Activated CD8-positive, alpha-beta memory T cell treated with anti-CD3 and anti-CD28 coated beads, Interleukin-2, amount 50 U/mL, for 1 hour (primary cell): Measurements from ENCODE around the gene SRSF1.

Source experiments
- DNase-seq: peaks from one replicate; pipeline ENCODE4 v3.0.0-alpha.2; 2020; ENCODE audit errors: extremely low read depth

Gene SRSF1

GRCh38 chr17:58019039-58019438 is 12.0 kb upstream of the SRSF1 start:
- no peak for DNase-seq

- DNase-seq: no peak
Observed at GRCh38 chr17:58010067-58010799, 3.2 kb upstream of the SRSF1 start.

- no peak for DNase-seq
Observed at GRCh38 chr17:58007781-58008706, 998 bp upstream of the SRSF1 start.

GRCh38 chr17:58006560-58006923 is 504 bp downstream of the SRSF1 start:
- DNase-seq: no peak

DNA sequence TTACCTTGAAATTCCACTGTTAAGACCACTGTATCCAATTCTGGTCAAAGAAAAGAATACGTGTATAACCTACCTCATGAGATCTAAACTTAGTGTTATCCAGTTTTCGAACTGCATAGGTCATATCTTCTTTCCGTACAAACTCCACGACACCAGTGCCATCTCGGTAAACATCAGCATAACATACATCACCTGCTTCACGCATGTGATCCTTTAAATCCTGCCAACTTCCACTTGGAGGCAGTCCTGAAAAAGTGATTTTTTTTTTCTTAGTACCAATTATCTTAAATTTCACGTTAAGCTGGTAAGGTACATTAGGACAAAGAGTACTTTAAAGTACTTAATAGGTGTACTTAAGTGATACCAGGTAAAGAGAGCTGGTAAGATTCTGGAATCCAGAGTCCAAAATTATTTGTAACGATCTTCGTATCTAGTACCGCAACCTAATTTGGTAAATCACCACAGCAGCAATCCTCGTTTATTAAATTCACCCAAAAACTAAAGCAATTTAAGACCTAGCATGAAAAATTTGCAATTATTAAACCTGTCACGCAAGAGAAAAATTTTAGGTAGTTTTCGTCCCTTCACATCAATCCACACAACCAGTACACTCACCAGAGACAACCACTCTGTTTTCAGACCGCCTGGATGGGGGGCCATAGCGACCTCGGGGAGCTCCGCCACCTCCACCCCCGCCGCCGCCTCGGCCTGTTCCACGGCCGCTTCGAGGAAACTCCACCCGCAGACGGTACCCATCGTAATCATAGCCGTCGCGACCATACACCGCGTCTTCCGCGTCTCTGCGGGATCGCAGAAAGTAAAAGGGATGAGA is 1.1 kb downstream of the SRSF1 start:
- no peak for DNase-seq

- no peak for DNase-seq
Observed at GRCh38 chr17:58005031-58005727, 1.9 kb downstream of the SRSF1 start.

GRCh38 chr17:58004060-58004459 is 3.0 kb downstream of the SRSF1 start:
- DNase-seq: no peak

- DNase-seq: no peak
Observed at GRCh38 chr17:58002973-58003372, 4.1 kb downstream of the SRSF1 start.

- no peak for DNase-seq
Observed at GRCh38 chr17:58002154-58002948, 4.7 kb downstream of the SRSF1 start.

DNA sequence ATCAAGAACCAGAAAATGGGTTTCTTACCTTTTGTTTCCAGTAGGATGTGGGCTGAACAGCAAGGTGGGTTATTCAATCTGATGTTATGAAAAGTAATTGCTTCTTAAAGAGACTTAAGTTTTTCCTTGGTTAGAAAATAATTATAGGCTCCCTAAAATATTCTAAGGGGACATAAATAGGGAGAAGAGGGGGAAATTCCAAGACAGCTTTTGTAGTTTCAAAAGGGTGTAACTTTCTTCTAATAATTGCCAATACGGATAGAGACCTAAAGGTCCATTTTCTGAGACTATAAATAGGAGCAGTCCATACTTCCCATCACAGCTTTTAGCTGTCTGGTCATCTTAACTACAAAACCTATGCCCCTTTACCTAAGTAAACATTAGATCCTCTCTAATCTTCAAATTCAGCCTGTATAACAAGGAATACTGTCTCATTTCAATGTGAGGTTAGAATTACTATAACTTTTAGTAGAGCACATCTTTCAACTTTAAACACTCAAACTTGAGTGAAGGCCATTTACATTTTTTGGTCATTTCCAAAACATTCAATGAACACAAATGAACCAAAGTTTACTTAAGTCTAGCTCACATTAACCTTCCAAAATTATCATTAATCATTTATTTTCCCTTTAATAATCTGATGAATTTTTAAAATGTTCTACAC is 5.5 kb downstream of the SRSF1 start:
- DNase-seq: no peak

- no peak for DNase-seq
Observed at GRCh38 chr17:57999496-58000017, 7.5 kb downstream of the SRSF1 start.

- no peak for DNase-seq
Observed at GRCh38 chr17:57999010-57999495, 8.0 kb downstream of the SRSF1 start.

DNA sequence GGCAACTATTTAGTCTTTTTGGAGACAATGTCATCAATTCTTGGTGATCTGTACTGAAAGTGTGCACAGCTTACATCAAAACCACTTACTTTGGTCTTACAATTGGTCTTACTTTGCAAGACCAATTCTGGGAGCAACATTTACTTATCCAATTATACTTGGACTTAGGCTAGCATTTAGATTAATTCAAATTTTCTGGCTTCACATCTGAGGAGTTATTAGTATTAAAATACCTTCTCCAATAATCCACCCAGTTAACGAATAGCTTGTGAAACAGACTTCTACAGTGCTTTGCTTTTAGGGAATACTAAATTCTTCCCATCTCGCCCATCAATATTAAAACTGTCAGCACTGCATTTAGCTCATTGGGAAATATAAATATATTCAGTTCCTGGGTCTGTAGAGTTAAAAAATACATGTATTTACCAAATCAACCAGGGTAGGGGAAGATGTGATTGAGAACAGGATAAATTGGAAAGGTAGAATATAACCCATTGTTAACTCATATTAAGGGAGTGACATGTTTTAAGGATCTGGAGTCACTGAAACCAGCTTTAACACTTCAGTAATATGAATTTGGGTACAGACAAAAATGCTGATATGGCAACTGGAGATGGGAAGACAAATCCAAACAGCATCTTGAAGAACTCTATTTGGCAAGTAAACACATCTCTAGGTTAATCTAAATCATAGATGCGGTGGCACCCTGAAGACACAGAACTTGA is 9.8 kb downstream of the SRSF1 start:
- DNase-seq: no peak

DNA sequence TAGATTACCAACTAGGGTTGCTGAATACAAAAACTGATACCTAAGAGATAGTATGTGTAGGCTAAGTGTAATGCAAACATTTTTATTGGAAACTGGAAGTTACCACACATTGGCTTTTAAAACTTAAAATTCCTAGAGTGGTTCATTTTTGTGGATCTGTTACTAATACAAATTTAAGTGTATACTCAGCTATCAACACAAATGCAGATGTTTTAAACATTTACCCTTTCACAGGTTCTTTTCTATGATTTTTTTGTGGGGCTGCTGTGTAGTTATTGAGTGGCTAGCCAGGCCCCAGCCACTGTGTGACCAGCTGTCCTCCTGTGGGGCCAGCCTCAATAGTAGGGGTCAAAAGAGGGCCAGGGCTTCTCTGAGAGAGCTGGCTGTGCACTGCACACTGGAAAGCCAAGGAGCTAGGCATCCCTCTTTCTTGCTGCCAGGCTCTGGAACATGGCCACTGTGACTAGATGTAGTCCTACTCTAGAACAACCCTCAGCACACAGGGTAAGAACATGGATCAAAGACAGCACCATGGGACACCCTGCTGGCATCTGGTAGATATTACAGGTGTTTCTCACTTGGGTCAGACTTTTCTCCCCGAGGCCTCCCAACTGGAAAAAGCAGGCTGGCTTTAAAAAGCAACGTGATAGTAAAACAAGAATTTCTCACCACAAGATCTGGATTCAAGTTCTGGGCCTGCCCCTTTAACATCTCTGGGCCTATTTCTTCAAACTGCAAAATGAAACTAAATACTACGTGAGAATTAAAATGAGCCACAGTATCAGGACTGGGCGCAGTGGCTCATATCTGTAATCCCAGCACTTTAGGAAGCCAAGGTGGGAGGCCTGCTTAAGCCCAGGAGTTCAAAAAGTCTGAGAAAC is 11.7 kb downstream of the SRSF1 start:
- DNase-seq: no peak

GRCh38 chr17:57994436-57994835 is 12.6 kb downstream of the SRSF1 start:
- DNase-seq: no peak

DNA sequence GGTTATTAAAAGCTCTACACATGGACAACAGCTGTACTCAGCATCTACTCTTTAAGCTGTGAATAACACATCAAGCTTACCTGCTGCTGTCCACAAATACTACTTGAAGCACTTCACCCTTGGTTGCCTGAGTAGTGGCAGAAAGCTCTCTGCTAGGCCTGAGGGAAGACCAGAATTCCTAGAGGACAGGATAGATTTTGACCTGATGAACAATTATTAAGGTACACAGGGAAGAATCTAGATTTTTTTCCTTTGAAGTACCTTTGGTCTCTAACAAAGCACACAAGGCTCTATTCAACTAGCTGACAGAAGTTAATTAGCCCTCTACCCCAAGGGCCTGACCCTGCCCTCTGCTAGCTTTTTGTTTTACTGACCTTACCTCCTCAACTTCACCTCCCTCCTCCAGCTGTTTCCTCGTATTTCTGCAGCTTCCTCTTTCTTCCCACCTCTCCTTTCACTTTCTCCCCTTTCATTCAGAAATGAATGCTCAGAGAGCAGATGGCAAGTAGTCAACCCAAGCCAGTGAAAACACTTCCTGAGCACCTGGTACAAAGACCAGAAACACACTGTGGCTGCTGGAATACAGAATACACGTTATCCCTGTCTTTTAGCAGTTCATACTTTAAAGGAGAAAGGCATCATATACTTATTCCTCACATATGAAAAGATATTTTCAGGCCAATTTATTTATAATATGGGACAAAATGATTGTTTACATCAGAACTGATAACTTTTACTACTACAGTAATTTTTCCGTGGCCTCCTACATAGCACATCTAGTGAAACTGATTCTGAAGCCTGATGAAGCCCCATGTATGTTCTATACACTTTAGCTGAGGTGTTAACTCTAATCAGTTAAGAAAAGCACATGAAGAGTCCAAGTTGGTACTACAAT is 13.3 kb downstream of the SRSF1 start:
- DNase-seq: no peak

DNA sequence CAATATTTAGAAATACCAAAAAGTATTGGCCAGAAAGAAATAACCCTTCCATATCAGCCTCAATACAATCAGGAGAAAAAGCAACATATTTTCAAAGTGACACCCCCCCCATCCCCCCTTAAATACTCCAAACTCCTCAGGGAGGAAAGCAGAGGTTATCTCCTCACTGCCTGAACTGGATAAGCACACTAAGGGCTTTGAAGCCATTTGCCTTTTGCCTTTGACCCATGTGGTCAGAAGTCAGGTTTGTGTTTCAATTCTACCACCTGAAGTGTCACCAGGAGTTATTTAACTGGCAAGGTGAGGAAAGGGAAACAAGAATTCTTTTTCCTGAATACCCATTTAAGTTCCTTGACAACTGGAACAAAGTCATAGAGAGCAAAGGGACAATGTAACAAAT is 15.5 kb downstream of the SRSF1 start:
- DNase-seq: no peak
